Heart left ventricle (tissue), 13 donors: Measurements from ENCODE around the gene AFMID.

Source experiments
- CTCF ChIP-seq, 12 donors: fragments of 200-600 bp; sonication (generic) in 4 of 12; IDR thresholded peaks; one replicate each; pipeline versions ENCODE4 v1.5.0 to v1.8.0; 2018 to 2022; ENCODE audit warnings: antibody characterized with exemption in 12 of 12, mild to moderate bottlenecking in 5 of 12
- POLR2A ChIP-seq, 2 donors: fragments of 450-650 bp; IDR thresholded peaks; one replicate each; pipeline ENCODE4 v1.6.1; 2017; ENCODE audit warnings: antibody characterized with exemption in 2 of 2, mild to moderate bottlenecking in 2 of 2, moderate library complexity in 2 of 2
- donor health status: ischemic (EF 13 %, LVEDD 7.1; RV severe dilation, severe dysfunction).
- donor health status: DM: no; HTN: yes; CAD: no.
- donor health status: DM: no; HTN: no; CAD: no.
- donor health status: ischemic (EF 25% LVEDD 6.9; RV normal size, moderate dysfunction).
- donor health status: ischemic (EF 25% LVEDD 5.7; RV mildly dilated, moderate dysfunction).
- donor health status: ischemic (EF 35%, LVEDD 5.7; RV mildly dilated, moderate dysfunction).
- donor health status: nonischemic (EF 11% LVEDD 7.7; RV severe dilation, severe dysfunction).
- donor health status: DM: yes; HTN: yes; CAD: no.
- donor health status: PGD.
- donor health status: ischemic (EF 29% LVEDD 5.4; RV normal size, mild dysfunction).
- donor health status: nonischemic (EF 23%, LVEDD 6.1; RV moderate dilation, normal function).

GRCh38 chr17:78230252-78230962 lies 43.2 kb downstream of the AFMID start:
- TF ChIP-seq CTCF (IDR thresholded peaks at IDR 0.05) (no peak), POLR2A (IDR thresholded peaks at IDR 0.05) (no peak)
